ENCODE data around the gene FOXQ1. TPM values are rescaled to one million over a fixed set of nuclear protein-coding genes. Genes with fewer than 3 reads are reported as not detected.

FOXQ1 gene
- total RNA-seq, 1 donor from 2014 or later, result 3.4 TPM

DNA sequence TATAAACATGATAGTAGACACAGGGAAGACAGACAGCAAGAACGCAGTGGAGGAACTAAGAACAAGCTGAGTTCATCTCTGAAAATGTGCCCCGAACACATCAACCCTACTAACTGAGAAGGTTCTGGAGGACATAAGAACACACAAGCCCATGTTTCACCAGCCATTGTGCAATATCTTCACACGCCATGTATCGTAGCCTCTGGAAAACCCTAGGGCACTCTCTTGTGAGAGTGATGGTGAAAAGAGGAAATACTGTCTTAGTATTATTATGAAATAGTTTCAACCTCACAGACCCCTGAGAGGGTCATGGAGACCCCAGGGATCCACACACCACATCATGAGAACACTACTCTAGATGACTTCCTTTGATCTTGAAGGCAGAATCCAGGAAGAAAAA lies 51.4 kb downstream of the FOXQ1 start:
- FAIRE-seq, result no peak
- no peak for DNase-seq (ENCODE audit: low read depth)
- Histone ChIP-seq H3K27me3 (ENCODE audit: control insufficient read depth, insufficient read depth, low read length) (no peaks in the 10 kb centered on the region), H3K4me3 (ENCODE audit: low read depth, low read length) (no peak overlapping the region), H3K36me3 (ENCODE audit: control insufficient read depth, insufficient read depth, low read length) (no peaks in the 10 kb centered on the region)
- no peak for TF ChIP-seq CTCF (IDR thresholded peaks at IDR 0.05; ENCODE audit: insufficient read depth, low read length, severe bottlenecking)

GRCh38 chr6:1363729-1364572 lies 52.1 kb downstream of the FOXQ1 start:
- no peak for FAIRE-seq
- Histone ChIP-seq H3K4me3 (ENCODE audit: low read depth, low read length) (no peak overlapping the region), H3K27me3 (ENCODE audit: control insufficient read depth, insufficient read depth, low read length) (no peaks in the 10 kb centered on the region), H3K36me3 (ENCODE audit: control insufficient read depth, insufficient read depth, low read length) (no peaks in the 10 kb centered on the region)
- DNase-seq (ENCODE audit: low read depth), result peak; percentile 7
- no peak for TF ChIP-seq CTCF (IDR thresholded peaks at IDR 0.05; ENCODE audit: insufficient read depth, low read length, severe bottlenecking)

Other genes starting within 250 kb of the FOXQ1 start
- gene FOXF2, start 77.5 kb downstream of the FOXQ1 start, total RNA-seq, result under 0.01 TPM in 1 of 2 replicates, not detected in the other